ENCODE data around the gene GFRA1. TPM values are rescaled to one million over a fixed set of nuclear protein-coding genes. Genes with fewer than 3 reads are reported as not detected.

GFRA1 gene
- total RNA-seq, 4 donors from 2014 or later: 21.0 to 62.5 (median 59.3) TPM

GRCh38 chr10:116246263-116246662 lies 26.7 kb downstream of the GFRA1 start:
- 76 to 100% methylated on average over 3 to 7 of the region's 9 CpGs for WGBS, 2 donors (ENCODE audit: low coverage in 1 of 2)
- ATAC-seq: no peak
- Histone ChIP-seq H3K36me3 (no peaks in the 10 kb centered on the region), H3K27ac (no peak overlapping the region), H3K27me3 (no peaks in the 10 kb centered on the region), H3K4me1 (no peaks in the 10 kb centered on the region), H3K4me3 (no peak overlapping the region), H3K9me3 (no peaks in the 10 kb centered on the region)
- TF ChIP-seq CTCF (IDR thresholded peaks at IDR 0.05): no peak
- no peak for TF ChIP-seq EP300 (IDR thresholded peaks at IDR 0.05)
- no peak for TF ChIP-seq POLR2AphosphoS5 (IDR thresholded peaks at IDR 0.05)
- no peak for TF ChIP-seq POLR2A (IDR thresholded peaks at IDR 0.05)

- Histone ChIP-seq H3K27me3 (peaks cover under 1% of the 10 kb centered on the region), H3K36me3 (no peaks in the 10 kb centered on the region), H3K27ac (no peak overlapping the region), H3K4me1 (no peaks in the 10 kb centered on the region), H3K9me3 (no peaks in the 10 kb centered on the region), H3K4me3 (no peak overlapping the region)
- TF ChIP-seq EP300 (IDR thresholded peaks at IDR 0.05) (no peak), CTCF (IDR thresholded peaks at IDR 0.05) (no peak), POLR2AphosphoS5 (IDR thresholded peaks at IDR 0.05) (no peak), POLR2A (IDR thresholded peaks at IDR 0.05) (no peak)
- WGBS, 2 donors (ENCODE audit: low coverage in 1 of 2): 71 to 88% methylated on average over 2 of the region's 2 CpGs
- no peak for ATAC-seq
Observed at GRCh38 chr10:116245156-116245555, 27.9 kb downstream of the GFRA1 start.

GRCh38 chr10:116241642-116242410 lies 31.2 kb downstream of the GFRA1 start:
- H3K27ac ChIP-seq: no peak overlapping the region
- H3K27me3 ChIP-seq: peaks cover 4% of the 10 kb centered on the region
- H3K36me3 ChIP-seq: no peaks in the 10 kb centered on the region
- no peaks in the 10 kb centered on the region for H3K9me3 ChIP-seq
- TF ChIP-seq POLR2AphosphoS5 (IDR thresholded peaks at IDR 0.05) (no peak), CTCF (IDR thresholded peaks at IDR 0.05) (no peak), POLR2A (IDR thresholded peaks at IDR 0.05) (no peak), EP300 (IDR thresholded peaks at IDR 0.05) (no peak)
- no peak overlapping the region for H3K4me3 ChIP-seq
- ATAC-seq: no peak
- WGBS, 2 donors (ENCODE audit: low coverage in 1 of 2): 64 to 68% methylated on average over 5 to 6 of the region's 6 CpGs
- no peaks in the 10 kb centered on the region for H3K4me1 ChIP-seq

GRCh38 chr10:116241085-116241484 lies 31.9 kb downstream of the GFRA1 start:
- no peak overlapping the region for H3K27ac ChIP-seq
- no peaks in the 10 kb centered on the region for H3K36me3 ChIP-seq
- 36 to 48% methylated on average over 8 of the region's 8 CpGs for WGBS, 2 donors (ENCODE audit: low coverage in 1 of 2)
- peak; percentile 70 for ATAC-seq
- no peak overlapping the region for H3K4me3 ChIP-seq
- no peaks in the 10 kb centered on the region for H3K9me3 ChIP-seq
- H3K27me3 ChIP-seq: peaks cover 4% of the 10 kb centered on the region
- TF ChIP-seq CTCF (IDR thresholded peaks at IDR 0.05) (no peak), POLR2AphosphoS5 (IDR thresholded peaks at IDR 0.05) (no peak), EP300 (IDR thresholded peaks at IDR 0.05) (no peak), POLR2A (IDR thresholded peaks at IDR 0.05) (no peak)
- H3K4me1 ChIP-seq: no peaks in the 10 kb centered on the region
